Stimulated activated CD4-positive, alpha-beta T cell treated with anti-CD3 and anti-CD28 coated beads, Interleukin-15, amount 100 ng/mL, for 48 hours (primary cell): ENCODE measurements around the gene DGKQ.
A peak's percentile ranks its signal among the peaks of the same experiment; 100 is the strongest.
"Not testable (repeated sequence)": the region's sequence is repeated elsewhere in the genome, so short reads cannot be mapped to it uniquely, and the experiment has no call there.

Experiments used
- DNase-seq, 2 donors: peaks; one replicate each; pipeline ENCODE4 v3.0.0-alpha.2; 2020; ENCODE audit warnings: low read depth in 2 of 2

DGKQ gene

GRCh38 chr4:1009542-1010394 lies 36.4 kb upstream of the DGKQ start:
- DNase-seq: peak; percentile 52 to 59

- DNase-seq: peak in 1 of 2 donors; percentile 19
Observed at GRCh38 chr4:1008840-1009541, 35.6 kb upstream of the DGKQ start.

- DNase-seq: no peak
Observed at GRCh38 chr4:1006856-1007255, 33.5 kb upstream of the DGKQ start.

- no peak for DNase-seq
Observed at GRCh38 chr4:1004557-1005485, 31.5 kb upstream of the DGKQ start.

- DNase-seq: no peak
Observed at GRCh38 chr4:1004071-1004418, 30.7 kb upstream of the DGKQ start.

- DNase-seq: no peak
Observed at GRCh38 chr4:1003271-1004070, 30.1 kb upstream of the DGKQ start.

GRCh38 chr4:1002631-1003251 lies 29.4 kb upstream of the DGKQ start:
- no peak for DNase-seq

- DNase-seq: no peak
Observed at GRCh38 chr4:1002131-1002630, 28.8 kb upstream of the DGKQ start.

GRCh38 chr4:1001561-1002130 lies 28.3 kb upstream of the DGKQ start:
- DNase-seq: no peak

- DNase-seq: no peak
Observed at GRCh38 chr4:1000686-1001260, 27.4 kb upstream of the DGKQ start.

GRCh38 chr4:999882-1000425 lies 26.6 kb upstream of the DGKQ start:
- no peak for DNase-seq

GRCh38 chr4:999240-999863 lies 26.0 kb upstream of the DGKQ start:
- not testable (repeated sequence) for DNase-seq

- no peak for DNase-seq
Observed at GRCh38 chr4:998096-998691, 24.8 kb upstream of the DGKQ start.

GRCh38 chr4:997375-998071 lies 24.2 kb upstream of the DGKQ start:
- DNase-seq: no peak

GRCh38 chr4:996997-997374 lies 23.6 kb upstream of the DGKQ start:
- DNase-seq: no peak

- no peak for DNase-seq
Observed at GRCh38 chr4:996030-996996, 22.9 kb upstream of the DGKQ start.
